Measurements from ENCODE around the gene FOLR2. TPM values are rescaled to one million over a fixed set of nuclear protein-coding genes. Genes with fewer than 3 reads are reported as not detected.

Gene FOLR2
- total RNA-seq, 5 donors from 2014 or later (not counting 1 experiment from before 2014, with no cell fraction given) = not detected

GRCh38 chr11:72228229-72228843 is 11.7 kb downstream of the FOLR2 start:
- no peaks in the 10 kb centered on the region for H3K27me3 ChIP-seq (replicated peaks in 1 of 2; ENCODE audit: control insufficient read depth in 2 of 2, extremely low read depth in 1 of 2, insufficient read depth in 2 of 2, low read length in 1 of 2)
- ChIA-PET POLR2A (interaction anchor here in 1 of 2 donors (0.6 kb wide), 1 partner anchor 30 kb away, joined by 3 read pairs; no protein-coding TSS in a partner anchor), CTCF (no interaction called here)
- H3K4me3 ChIP-seq (ENCODE audit: control insufficient read depth in 1 of 2, extremely low read depth in 1 of 2, low read length in 1 of 2) = no peak overlapping the region
- DNase-seq (peak in 1 of 35 experiments; percentile 3), ATAC-seq (replicated peaks in 1 of 4) (no peak)
- H3K27me3 Mint-ChIP-seq = no peaks in the 10 kb centered on the region
- WGBS (ENCODE audit: insufficient coverage) = 97% methylated on average over 9 of the region's 16 CpGs
- H3K9me3 Mint-ChIP-seq = no peaks in the 10 kb centered on the region
- H3K36me3 Mint-ChIP-seq = peaks cover 25% of the 10 kb centered on the region
- peaks cover 19 to 33% (median 21%) of the 10 kb centered on the region in 3 donors for H3K4me1 Mint-ChIP-seq
- no peak overlapping the region for H3K27ac ChIP-seq (ENCODE audit: low read length)
- H3K9me3 ChIP-seq = no peaks in the 10 kb centered on the region
- no peak overlapping the region for H3K27ac Mint-ChIP-seq
- no peak overlapping the region for H3K4me3 Mint-ChIP-seq
- peaks cover 0 to 25% of the 10 kb centered on the region in 2 experiments for H3K4me1 ChIP-seq (ENCODE audit: control insufficient read depth in 1 of 2, extremely low read depth in 1 of 2, insufficient read depth in 2 of 2, low read length in 2 of 2)
- peaks cover 17 to 52% of the 10 kb centered on the region in 2 donors for H3K36me3 ChIP-seq (ENCODE audit: control insufficient read depth in 2 of 2, extremely low read depth in 1 of 2, insufficient read depth in 1 of 2, low read length in 1 of 2)

GRCh38 chr11:72228844-72229231 is 12.2 kb downstream of the FOLR2 start:
- DNase-seq = no peak
- Histone ChIP-seq H3K27me3 (replicated peaks in 1 of 2; ENCODE audit: control insufficient read depth in 2 of 2, extremely low read depth in 1 of 2, insufficient read depth in 2 of 2, low read length in 1 of 2) (no peaks in the 10 kb centered on the region), H3K9me3 (no peaks in the 10 kb centered on the region), H3K4me1 (ENCODE audit: control insufficient read depth in 1 of 2, extremely low read depth in 1 of 2, insufficient read depth in 2 of 2, low read length in 2 of 2) (peaks cover 0 to 25% of the 10 kb centered on the region in 2 experiments), H3K4me3 (ENCODE audit: control insufficient read depth in 1 of 2, extremely low read depth in 1 of 2, low read length in 1 of 2) (no peak overlapping the region), H3K27ac (ENCODE audit: low read length) (no peak overlapping the region), H3K36me3 (ENCODE audit: control insufficient read depth in 2 of 2, extremely low read depth in 1 of 2, insufficient read depth in 1 of 2, low read length in 1 of 2) (peaks cover 17 to 56% of the 10 kb centered on the region in 2 donors)
- Mint-ChIP-seq H3K27me3 (no peaks in the 10 kb centered on the region), H3K36me3 (peaks cover 29% of the 10 kb centered on the region), H3K27ac (no peak overlapping the region), H3K9me3 (no peaks in the 10 kb centered on the region), H3K4me3 (no peak overlapping the region), H3K4me1 (peaks cover 19 to 33% (median 21%) of the 10 kb centered on the region in 3 donors)
- ChIA-PET CTCF (no interaction called here), POLR2A (interaction anchor here in 1 of 2 donors (0.6 kb wide), 1 partner anchor 29 kb away, joined by 3 read pairs; no protein-coding TSS in a partner anchor)
- WGBS (ENCODE audit: insufficient coverage) = 97% methylated on average over 6 of the region's 7 CpGs
- no peak for ATAC-seq (replicated peaks in 1 of 4)

- ATAC-seq (replicated peaks in 1 of 4) = no peak
- Mint-ChIP-seq H3K27ac (no peak overlapping the region), H3K27me3 (no peaks in the 10 kb centered on the region), H3K36me3 (peaks cover 29% of the 10 kb centered on the region), H3K4me1 (peaks cover 21 to 28% (median 22%) of the 10 kb centered on the region in 3 donors), H3K9me3 (no peaks in the 10 kb centered on the region), H3K4me3 (no peak overlapping the region)
- Histone ChIP-seq H3K27me3 (replicated peaks in 1 of 2; ENCODE audit: control insufficient read depth in 2 of 2, extremely low read depth in 1 of 2, insufficient read depth in 2 of 2, low read length in 1 of 2) (no peaks in the 10 kb centered on the region), H3K4me3 (ENCODE audit: control insufficient read depth in 1 of 2, extremely low read depth in 1 of 2, low read length in 1 of 2) (no peak overlapping the region), H3K9me3 (no peaks in the 10 kb centered on the region), H3K4me1 (ENCODE audit: control insufficient read depth in 1 of 2, extremely low read depth in 1 of 2, insufficient read depth in 2 of 2, low read length in 2 of 2) (peaks cover 0 to 20% of the 10 kb centered on the region in 2 experiments), H3K36me3 (ENCODE audit: control insufficient read depth in 2 of 2, extremely low read depth in 1 of 2, insufficient read depth in 1 of 2, low read length in 1 of 2) (peaks cover 18 to 62% of the 10 kb centered on the region in 2 donors), H3K27ac (ENCODE audit: low read length) (no peak overlapping the region)
- WGBS (ENCODE audit: insufficient coverage) = 92% methylated on average over 2 of the region's 8 CpGs
- CTCF ChIA-PET = interaction anchor here in 1 of 2 donors (0.6 kb wide), 1 partner anchor 1945 kb away, joined by 3 read pairs; no protein-coding TSS in a partner anchor
- POLR2A ChIA-PET = no interaction called here
- DNase-seq = no peak
Measured at GRCh38 chr11:72229336-72229924, 12.8 kb downstream of the FOLR2 start.

- CTCF ChIA-PET = interaction anchor here in 1 of 2 donors (0.6 kb wide), 1 partner anchor 1944 kb away, joined by 3 read pairs; no protein-coding TSS in a partner anchor
- peaks cover 29% of the 10 kb centered on the region for H3K36me3 Mint-ChIP-seq
Measured at GRCh38 chr11:72229925-72230763, 13.6 kb downstream of the FOLR2 start.

GRCh38 chr11:72230764-72231365 is 14.3 kb downstream of the FOLR2 start:
- POLR2A ChIA-PET = no interaction called here
- no peak overlapping the region for H3K27ac Mint-ChIP-seq
- DNase-seq = no peak
- H3K27ac ChIP-seq (ENCODE audit: low read length) = no peak overlapping the region
- no peaks in the 10 kb centered on the region for H3K9me3 Mint-ChIP-seq
- no peaks in the 10 kb centered on the region for H3K27me3 ChIP-seq (replicated peaks in 1 of 2; ENCODE audit: control insufficient read depth in 2 of 2, extremely low read depth in 1 of 2, insufficient read depth in 2 of 2, low read length in 1 of 2)
- no peak overlapping the region for H3K4me3 Mint-ChIP-seq
- H3K9me3 ChIP-seq = no peaks in the 10 kb centered on the region
- peaks cover 29% of the 10 kb centered on the region for H3K36me3 Mint-ChIP-seq
- no peak overlapping the region for H3K4me3 ChIP-seq (ENCODE audit: control insufficient read depth in 1 of 2, extremely low read depth in 1 of 2, low read length in 1 of 2)
- H3K36me3 ChIP-seq (ENCODE audit: control insufficient read depth in 2 of 2, extremely low read depth in 1 of 2, insufficient read depth in 1 of 2, low read length in 1 of 2) = peaks cover 19 to 76% of the 10 kb centered on the region in 2 donors
- 98% methylated on average over 15 of the region's 18 CpGs for WGBS (ENCODE audit: insufficient coverage)
- CTCF ChIA-PET = no interaction called here
- no peak for ATAC-seq (replicated peaks in 1 of 4)
- H3K27me3 Mint-ChIP-seq = no peaks in the 10 kb centered on the region
- H3K4me1 Mint-ChIP-seq = peaks cover 13 to 19% (median 14%) of the 10 kb centered on the region in 3 donors
- H3K4me1 ChIP-seq (ENCODE audit: control insufficient read depth in 1 of 2, extremely low read depth in 1 of 2, insufficient read depth in 2 of 2, low read length in 2 of 2) = peaks cover 0 to 11% of the 10 kb centered on the region in 2 experiments

More at GRCh38 chr11:72229925-72230763, 13.6 kb downstream of the FOLR2 start:
- no peaks in the 10 kb centered on the region for H3K9me3 ChIP-seq
- DNase-seq = peak in 2 of 35 experiments; percentile 3 to 18
- H3K27ac Mint-ChIP-seq = no peak overlapping the region
- H3K36me3 ChIP-seq (ENCODE audit: control insufficient read depth in 2 of 2, extremely low read depth in 1 of 2, insufficient read depth in 1 of 2, low read length in 1 of 2) = peaks cover 19 to 69% of the 10 kb centered on the region in 2 donors
- no peak overlapping the region for H3K27ac ChIP-seq (ENCODE audit: low read length)
- H3K4me3 Mint-ChIP-seq = no peak overlapping the region
- 98% methylated on average over 18 of the region's 21 CpGs for WGBS (ENCODE audit: insufficient coverage)
- no peaks in the 10 kb centered on the region for H3K27me3 ChIP-seq (replicated peaks in 1 of 2; ENCODE audit: control insufficient read depth in 2 of 2, extremely low read depth in 1 of 2, insufficient read depth in 2 of 2, low read length in 1 of 2)
- H3K4me1 Mint-ChIP-seq = peaks cover 20 to 26% (median 21%) of the 10 kb centered on the region in 3 donors
- H3K27me3 Mint-ChIP-seq = no peaks in the 10 kb centered on the region
- POLR2A ChIA-PET = no interaction called here
- H3K4me3 ChIP-seq (ENCODE audit: control insufficient read depth in 1 of 2, extremely low read depth in 1 of 2, low read length in 1 of 2) = no peak overlapping the region
- peaks cover 0 to 19% of the 10 kb centered on the region in 2 experiments for H3K4me1 ChIP-seq (ENCODE audit: control insufficient read depth in 1 of 2, extremely low read depth in 1 of 2, insufficient read depth in 2 of 2, low read length in 2 of 2)
- ATAC-seq (replicated peaks in 1 of 4) = no peak
- H3K9me3 Mint-ChIP-seq = no peaks in the 10 kb centered on the region

Measured in T-cell (primary cell).